ENCODE data around the gene LGR6.

DNA sequence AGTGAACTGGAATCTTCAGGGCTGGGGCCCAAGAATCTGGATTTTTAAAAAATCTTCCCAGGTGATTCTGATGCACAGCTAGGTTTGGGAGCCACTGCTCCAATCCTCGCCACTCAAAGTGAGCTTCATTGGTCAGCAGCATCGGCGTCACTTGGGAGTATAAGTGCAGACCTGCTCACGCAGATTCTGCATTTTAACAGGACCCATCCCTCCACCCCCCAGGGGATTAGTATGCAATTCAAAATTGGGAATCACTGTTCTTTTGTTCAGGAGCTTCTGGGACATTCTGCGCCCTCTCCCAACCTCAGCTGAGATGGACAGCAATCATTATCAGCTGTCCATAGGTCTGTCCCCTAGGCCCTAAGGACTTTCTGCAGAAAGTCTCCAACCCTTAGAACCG, 53.5 kb downstream of the LGR6 start:
- no peak for TF ChIP-seq POLR2AphosphoS5 (IDR thresholded peaks at IDR 0.05)
- TF ChIP-seq, protein P1, sequence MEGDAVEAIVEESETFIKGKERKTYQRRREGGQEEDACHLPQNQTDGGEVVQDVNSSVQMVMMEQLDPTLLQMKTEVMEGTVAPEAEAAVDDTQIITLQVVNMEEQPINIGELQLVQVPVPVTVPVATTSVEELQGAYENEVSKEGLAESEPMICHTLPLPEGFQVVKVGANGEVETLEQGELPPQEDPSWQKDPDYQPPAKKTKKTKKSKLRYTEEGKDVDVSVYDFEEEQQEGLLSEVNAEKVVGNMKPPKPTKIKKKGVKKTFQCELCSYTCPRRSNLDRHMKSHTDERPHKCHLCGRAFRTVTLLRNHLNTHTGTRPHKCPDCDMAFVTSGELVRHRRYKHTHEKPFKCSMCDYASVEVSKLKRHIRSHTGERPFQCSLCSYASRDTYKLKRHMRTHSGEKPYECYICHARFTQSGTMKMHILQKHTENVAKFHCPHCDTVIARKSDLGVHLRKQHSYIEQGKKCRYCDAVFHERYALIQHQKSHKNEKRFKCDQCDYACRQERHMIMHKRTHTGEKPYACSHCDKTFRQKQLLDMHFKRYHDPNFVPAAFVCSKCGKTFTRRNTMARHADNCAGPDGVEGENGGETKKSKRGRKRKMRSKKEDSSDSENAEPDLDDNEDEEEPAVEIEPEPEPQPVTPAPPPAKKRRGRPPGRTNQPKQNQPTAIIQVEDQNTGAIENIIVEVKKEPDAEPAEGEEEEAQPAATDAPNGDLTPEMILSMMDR (IDR thresholded peaks at IDR 0.05): no peak
- TF ChIP-seq POLR2A (IDR thresholded peaks at IDR 0.05): no peak

Data from breast epithelium (tissue), 3 donors.